ENCODE data around the gene TOPORS.

DNA sequence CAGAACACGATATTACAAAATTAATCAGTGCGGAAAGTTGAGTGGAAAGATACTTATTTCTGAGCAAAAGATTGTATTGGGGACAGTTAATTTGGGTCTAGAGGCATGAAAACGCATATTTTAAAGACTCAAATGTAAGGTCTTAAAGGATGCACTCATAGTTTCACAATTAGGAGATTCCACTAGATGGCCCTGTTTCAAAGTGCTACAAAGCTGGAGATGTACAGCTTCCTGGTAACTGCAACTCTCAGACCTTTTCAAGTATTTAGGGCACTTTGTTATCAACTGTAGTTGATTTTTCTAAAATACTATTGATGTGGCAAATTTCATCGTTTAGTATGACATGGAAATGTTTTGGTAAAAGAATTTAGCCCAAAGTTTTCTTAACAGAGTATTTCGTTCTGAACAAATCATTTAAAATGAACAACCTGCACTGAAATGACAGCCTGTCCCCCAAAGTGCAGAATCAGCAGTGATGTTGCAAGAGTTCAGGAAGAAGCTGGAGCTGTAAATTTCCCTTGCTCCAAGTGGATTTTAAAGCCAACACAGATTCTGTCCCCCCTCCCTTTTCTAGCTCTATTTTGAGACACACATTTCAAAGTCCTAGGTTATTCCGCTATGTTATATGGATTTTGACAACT is 36.8 kb upstream of the TOPORS start:
- no peak for TF ChIP-seq TP53 (CRISPR knock-in tag; IDR thresholded peaks at IDR 0.05)
- no peak for TF ChIP-seq IRF2 (CRISPR knock-in tag; IDR thresholded peaks at IDR 0.05; ENCODE audit: borderline replicate concordance, low read depth)
- TF ChIP-seq, protein P1, sequence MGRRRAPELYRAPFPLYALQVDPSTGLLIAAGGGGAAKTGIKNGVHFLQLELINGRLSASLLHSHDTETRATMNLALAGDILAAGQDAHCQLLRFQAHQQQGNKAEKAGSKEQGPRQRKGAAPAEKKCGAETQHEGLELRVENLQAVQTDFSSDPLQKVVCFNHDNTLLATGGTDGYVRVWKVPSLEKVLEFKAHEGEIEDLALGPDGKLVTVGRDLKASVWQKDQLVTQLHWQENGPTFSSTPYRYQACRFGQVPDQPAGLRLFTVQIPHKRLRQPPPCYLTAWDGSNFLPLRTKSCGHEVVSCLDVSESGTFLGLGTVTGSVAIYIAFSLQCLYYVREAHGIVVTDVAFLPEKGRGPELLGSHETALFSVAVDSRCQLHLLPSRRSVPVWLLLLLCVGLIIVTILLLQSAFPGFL (CRISPR knock-in tag; IDR thresholded peaks at IDR 0.05; ENCODE audit: borderline replicate concordance), result no peak
- TF ChIP-seq, protein P2, sequence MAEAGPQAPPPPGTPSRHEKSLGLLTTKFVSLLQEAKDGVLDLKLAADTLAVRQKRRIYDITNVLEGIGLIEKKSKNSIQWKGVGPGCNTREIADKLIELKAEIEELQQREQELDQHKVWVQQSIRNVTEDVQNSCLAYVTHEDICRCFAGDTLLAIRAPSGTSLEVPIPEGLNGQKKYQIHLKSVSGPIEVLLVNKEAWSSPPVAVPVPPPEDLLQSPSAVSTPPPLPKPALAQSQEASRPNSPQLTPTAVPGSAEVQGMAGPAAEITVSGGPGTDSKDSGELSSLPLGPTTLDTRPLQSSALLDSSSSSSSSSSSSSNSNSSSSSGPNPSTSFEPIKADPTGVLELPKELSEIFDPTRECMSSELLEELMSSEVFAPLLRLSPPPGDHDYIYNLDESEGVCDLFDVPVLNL (CRISPR knock-in tag; IDR thresholded peaks at IDR 0.05; ENCODE audit: borderline replicate concordance, low read depth), result no peak
- TF ChIP-seq, protein P3, sequence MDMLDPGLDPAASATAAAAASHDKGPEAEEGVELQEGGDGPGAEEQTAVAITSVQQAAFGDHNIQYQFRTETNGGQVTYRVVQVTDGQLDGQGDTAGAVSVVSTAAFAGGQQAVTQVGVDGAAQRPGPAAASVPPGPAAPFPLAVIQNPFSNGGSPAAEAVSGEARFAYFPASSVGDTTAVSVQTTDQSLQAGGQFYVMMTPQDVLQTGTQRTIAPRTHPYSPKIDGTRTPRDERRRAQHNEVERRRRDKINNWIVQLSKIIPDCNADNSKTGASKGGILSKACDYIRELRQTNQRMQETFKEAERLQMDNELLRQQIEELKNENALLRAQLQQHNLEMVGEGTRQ (CRISPR knock-in tag; IDR thresholded peaks at IDR 0.05), result no peak
- TF ChIP-seq, protein P4, sequence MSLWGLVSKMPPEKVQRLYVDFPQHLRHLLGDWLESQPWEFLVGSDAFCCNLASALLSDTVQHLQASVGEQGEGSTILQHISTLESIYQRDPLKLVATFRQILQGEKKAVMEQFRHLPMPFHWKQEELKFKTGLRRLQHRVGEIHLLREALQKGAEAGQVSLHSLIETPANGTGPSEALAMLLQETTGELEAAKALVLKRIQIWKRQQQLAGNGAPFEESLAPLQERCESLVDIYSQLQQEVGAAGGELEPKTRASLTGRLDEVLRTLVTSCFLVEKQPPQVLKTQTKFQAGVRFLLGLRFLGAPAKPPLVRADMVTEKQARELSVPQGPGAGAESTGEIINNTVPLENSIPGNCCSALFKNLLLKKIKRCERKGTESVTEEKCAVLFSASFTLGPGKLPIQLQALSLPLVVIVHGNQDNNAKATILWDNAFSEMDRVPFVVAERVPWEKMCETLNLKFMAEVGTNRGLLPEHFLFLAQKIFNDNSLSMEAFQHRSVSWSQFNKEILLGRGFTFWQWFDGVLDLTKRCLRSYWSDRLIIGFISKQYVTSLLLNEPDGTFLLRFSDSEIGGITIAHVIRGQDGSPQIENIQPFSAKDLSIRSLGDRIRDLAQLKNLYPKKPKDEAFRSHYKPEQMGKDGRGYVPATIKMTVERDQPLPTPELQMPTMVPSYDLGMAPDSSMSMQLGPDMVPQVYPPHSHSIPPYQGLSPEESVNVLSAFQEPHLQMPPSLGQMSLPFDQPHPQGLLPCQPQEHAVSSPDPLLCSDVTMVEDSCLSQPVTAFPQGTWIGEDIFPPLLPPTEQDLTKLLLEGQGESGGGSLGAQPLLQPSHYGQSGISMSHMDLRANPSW (CRISPR knock-in tag; conservative IDR thresholded peaks at IDR 0.05; ENCODE audit: low read depth), result no peak
- no peak for TF ChIP-seq ZNF138 (CRISPR knock-in tag; conservative IDR thresholded peaks at IDR 0.05)
- TF ChIP-seq, protein P5, sequence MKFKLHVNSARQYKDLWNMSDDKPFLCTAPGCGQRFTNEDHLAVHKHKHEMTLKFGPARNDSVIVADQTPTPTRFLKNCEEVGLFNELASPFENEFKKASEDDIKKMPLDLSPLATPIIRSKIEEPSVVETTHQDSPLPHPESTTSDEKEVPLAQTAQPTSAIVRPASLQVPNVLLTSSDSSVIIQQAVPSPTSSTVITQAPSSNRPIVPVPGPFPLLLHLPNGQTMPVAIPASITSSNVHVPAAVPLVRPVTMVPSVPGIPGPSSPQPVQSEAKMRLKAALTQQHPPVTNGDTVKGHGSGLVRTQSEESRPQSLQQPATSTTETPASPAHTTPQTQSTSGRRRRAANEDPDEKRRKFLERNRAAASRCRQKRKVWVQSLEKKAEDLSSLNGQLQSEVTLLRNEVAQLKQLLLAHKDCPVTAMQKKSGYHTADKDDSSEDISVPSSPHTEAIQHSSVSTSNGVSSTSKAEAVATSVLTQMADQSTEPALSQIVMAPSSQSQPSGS (CRISPR knock-in tag; IDR thresholded peaks at IDR 0.05; ENCODE audit: borderline replicate concordance, low read depth), result no peak

Data from WTC11 (cell line).